Neural progenitor cell (in vitro differentiated cells): Measurements from ENCODE around the gene AP1B1. TPM values are rescaled to one million over a fixed set of nuclear protein-coding genes. Genes with fewer than 3 reads are reported as not detected.

ENCODE experiments used
- DNase-seq: peaks from one replicate; pipeline ENCODE4 v3.0.0-alpha.2; 2016; ENCODE audit warnings: low spot score
- H2AFZ ChIP-seq: fragments of 200-600 bp; sonication (generic); replicated peaks from 2 replicates; pipeline ENCODE4 v1.6.1; 2016; ENCODE audit warnings: antibody characterized with exemption
- H3F3A ChIP-seq: fragments of 200-600 bp; sonication (generic); 2 replicates; pipeline ENCODE4 v1.6.1; 2016; ENCODE audit warnings: antibody characterized with exemption, low read depth
- H3K27ac ChIP-seq: fragments of 200-600 bp; sonication (generic); 2 replicates; pipeline ENCODE4 v1.5.1; 2016; ENCODE audit warnings: mild to moderate bottlenecking
- H3K27me3 ChIP-seq: fragments of 200-600 bp; sonication (generic); 2 replicates; pipeline ENCODE4 v1.6.1; 2016; ENCODE audit warnings: mild to moderate bottlenecking, moderate library complexity
- H3K36me3 ChIP-seq: fragments of 200-600 bp; sonication (generic); 2 replicates; pipeline ENCODE4 v1.5.1; 2016
- H3K4me1 ChIP-seq: fragments of 200-600 bp; sonication (generic); 2 replicates; pipeline ENCODE4 v1.6.1; 2016; ENCODE audit warnings: mixed run types
- H3K4me2 ChIP-seq: fragments of 200-600 bp; sonication (generic); 2 replicates; pipeline ENCODE4 v1.6.1; 2016
- H3K4me3 ChIP-seq: fragments of 200-600 bp; sonication (generic); 2 replicates; pipeline ENCODE4 v1.5.1; 2016
- H3K79me2 ChIP-seq: fragments of 200-600 bp; sonication (generic); 2 replicates; pipeline ENCODE4 v1.6.1; 2016; ENCODE audit warnings: low read depth
- H3K9ac ChIP-seq: fragments of 200-600 bp; sonication (generic); 2 replicates; pipeline ENCODE4 v1.6.1; 2016
- H3K9me3 ChIP-seq: fragments of 200-600 bp; sonication (generic); 2 replicates; pipeline ENCODE4 v1.5.1; 2016; ENCODE audit warnings: low read depth
- H4K20me1 ChIP-seq: fragments of 200-600 bp; sonication (generic); 2 replicates; pipeline ENCODE4 v1.6.1; 2016; ENCODE audit warnings: low read depth
- H3K27ac Mint-ChIP-seq: 3 replicates; pipeline ENCODE4 v1.8.0; 2021; ENCODE audit warnings: mixed read lengths
- H3K27me3 Mint-ChIP-seq: 2 replicates; pipeline ENCODE4 v1.8.0; 2022; ENCODE audit warnings: low read depth, mild to moderate bottlenecking, inconsistent platforms, moderate library complexity, mixed read lengths; ENCODE audit not compliant: insufficient read depth
- H3K36me3 Mint-ChIP-seq: 3 replicates; pipeline ENCODE4 v1.8.0; 2021; ENCODE audit warnings: mixed read lengths
- H3K4me1 Mint-ChIP-seq: 3 replicates; pipeline ENCODE4 v1.8.0; 2021; ENCODE audit warnings: mixed read lengths
- H3K4me3 Mint-ChIP-seq: 3 replicates; pipeline ENCODE4 v1.8.0; 2021; ENCODE audit warnings: mild to moderate bottlenecking, moderate library complexity, mixed read lengths
- H3K9me3 Mint-ChIP-seq: 3 replicates; pipeline ENCODE4 v1.8.0; 2020; ENCODE audit warnings: mixed read lengths
- EZH2 ChIP-seq: fragments of 200-600 bp; sonication (generic); IDR thresholded peaks from 2 replicates; pipeline ENCODE4 v1.6.1; 2017; ENCODE audit warnings: antibody characterized with exemption, mild to moderate bottlenecking, moderate library complexity
- EZH2phosphoT487 ChIP-seq: fragments of 200-600 bp; sonication (generic); IDR thresholded peaks from 2 replicates; pipeline ENCODE4 v1.6.1; 2017; ENCODE audit warnings: antibody characterized with exemption
- total RNA-seq: library from RNA; depleted of rRNA; stranded (reverse); fragments of >200 nt; gene quantifications from 2 replicates; pipeline ENCODE4 v1.2.3, GENCODE V29; 2015; ENCODE audit warnings: low replicate concordance
- TF ChIP-seq, protein P1 (sequence below): fragments of 200-600 bp; sonication (generic); IDR thresholded peaks from 2 replicates; pipeline ENCODE4 v1.5.1; 2017; ENCODE audit warnings: antibody characterized with exemption, mild to moderate bottlenecking

The AP1B1 gene
- total RNA-seq, 1 donor from 2014 or later = 34.7 TPM

- Mint-ChIP-seq H3K27ac (peak overlapping the region; percentile 29), H3K4me1 (no peaks in the 10 kb centered on the region)
Measured at GRCh38 chr22:29325356-29325755, 63.0 kb downstream of the AP1B1 start.

GRCh38 chr22:29323641-29324040 is 64.7 kb downstream of the AP1B1 start:
- no peaks in the 10 kb centered on the region for H3K27me3 Mint-ChIP-seq
- TF ChIP-seq EZH2phosphoT487 = no peak
- TF ChIP-seq, protein P1, sequence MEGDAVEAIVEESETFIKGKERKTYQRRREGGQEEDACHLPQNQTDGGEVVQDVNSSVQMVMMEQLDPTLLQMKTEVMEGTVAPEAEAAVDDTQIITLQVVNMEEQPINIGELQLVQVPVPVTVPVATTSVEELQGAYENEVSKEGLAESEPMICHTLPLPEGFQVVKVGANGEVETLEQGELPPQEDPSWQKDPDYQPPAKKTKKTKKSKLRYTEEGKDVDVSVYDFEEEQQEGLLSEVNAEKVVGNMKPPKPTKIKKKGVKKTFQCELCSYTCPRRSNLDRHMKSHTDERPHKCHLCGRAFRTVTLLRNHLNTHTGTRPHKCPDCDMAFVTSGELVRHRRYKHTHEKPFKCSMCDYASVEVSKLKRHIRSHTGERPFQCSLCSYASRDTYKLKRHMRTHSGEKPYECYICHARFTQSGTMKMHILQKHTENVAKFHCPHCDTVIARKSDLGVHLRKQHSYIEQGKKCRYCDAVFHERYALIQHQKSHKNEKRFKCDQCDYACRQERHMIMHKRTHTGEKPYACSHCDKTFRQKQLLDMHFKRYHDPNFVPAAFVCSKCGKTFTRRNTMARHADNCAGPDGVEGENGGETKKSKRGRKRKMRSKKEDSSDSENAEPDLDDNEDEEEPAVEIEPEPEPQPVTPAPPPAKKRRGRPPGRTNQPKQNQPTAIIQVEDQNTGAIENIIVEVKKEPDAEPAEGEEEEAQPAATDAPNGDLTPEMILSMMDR = no peak

More at GRCh38 chr22:29325356-29325755, 63.0 kb downstream of the AP1B1 start:
- no peak for DNase-seq
- TF ChIP-seq, protein P1 = no peak
- Mint-ChIP-seq H3K9me3 (no peaks in the 10 kb centered on the region), H3K36me3 (peaks cover 7% of the 10 kb centered on the region), H3K27me3 (no peaks in the 10 kb centered on the region), H3K4me3 (no peak overlapping the region)
- Histone ChIP-seq H3K9me3 (no peaks in the 10 kb centered on the region), H3K36me3 (no peaks in the 10 kb centered on the region), H3F3A (peaks cover 5% of the 10 kb centered on the region), H3K27me3 (no peaks in the 10 kb centered on the region), H3K9ac (no peak overlapping the region), H4K20me1 (no peaks in the 10 kb centered on the region), H3K4me1 (no peaks in the 10 kb centered on the region), H3K4me2 (no peak overlapping the region), H3K4me3 (no peak overlapping the region), H3K27ac (no peak overlapping the region), H2AFZ (no peak overlapping the region), H3K79me2 (no peaks in the 10 kb centered on the region)

DNA sequence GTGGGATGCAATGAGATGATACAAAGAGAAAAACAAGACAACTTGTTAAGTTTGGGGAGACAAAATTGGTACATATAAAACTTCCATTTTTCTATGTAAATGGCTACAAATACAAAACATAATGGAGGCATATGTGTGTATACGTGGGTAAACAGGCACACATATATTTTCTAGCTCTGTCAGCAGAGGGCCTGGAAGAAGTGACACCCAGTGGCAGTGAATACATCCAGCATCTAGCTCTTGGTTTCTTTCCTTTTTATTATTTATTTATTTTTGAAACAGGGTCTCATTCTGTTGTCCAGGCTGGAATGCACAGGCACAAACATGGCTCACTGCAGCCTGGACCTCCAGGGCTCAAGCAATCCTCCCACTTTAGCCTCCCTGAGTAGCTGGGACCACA is 67.8 kb downstream of the AP1B1 start:
- Histone ChIP-seq H3K9me3 (no peaks in the 10 kb centered on the region), H3F3A (peaks cover 15% of the 10 kb centered on the region), H3K9ac (no peak overlapping the region), H2AFZ (no peak overlapping the region), H3K27me3 (peaks cover 25% of the 10 kb centered on the region), H3K4me2 (no peak overlapping the region), H3K4me1 (no peaks in the 10 kb centered on the region), H3K36me3 (no peaks in the 10 kb centered on the region), H4K20me1 (no peaks in the 10 kb centered on the region), H3K27ac (no peak overlapping the region), H3K79me2 (no peaks in the 10 kb centered on the region), H3K4me3 (no peak overlapping the region)
- Mint-ChIP-seq H3K36me3 (peaks cover 2% of the 10 kb centered on the region), H3K4me1 (peaks cover 3% of the 10 kb centered on the region), H3K27me3 (peaks cover 16% of the 10 kb centered on the region), H3K9me3 (no peaks in the 10 kb centered on the region), H3K4me3 (no peak overlapping the region), H3K27ac (no peak overlapping the region)
- no peak for DNase-seq
- TF ChIP-seq EZH2phosphoT487 = no peak
- no peak for TF ChIP-seq EZH2
- TF ChIP-seq, protein P1 = no peak

More at GRCh38 chr22:29323641-29324040, 64.7 kb downstream of the AP1B1 start:
- Histone ChIP-seq H3K79me2 (no peaks in the 10 kb centered on the region), H3K4me3 (no peak overlapping the region), H3K9me3 (no peaks in the 10 kb centered on the region), H3K27ac (no peak overlapping the region), H3K27me3 (no peaks in the 10 kb centered on the region), H3K4me2 (no peak overlapping the region), H3K36me3 (no peaks in the 10 kb centered on the region), H3F3A (peaks cover 5% of the 10 kb centered on the region), H4K20me1 (no peaks in the 10 kb centered on the region), H3K9ac (no peak overlapping the region), H2AFZ (no peak overlapping the region), H3K4me1 (no peaks in the 10 kb centered on the region)
- no peak for DNase-seq
- Mint-ChIP-seq H3K9me3 (no peaks in the 10 kb centered on the region), H3K4me1 (no peaks in the 10 kb centered on the region), H3K36me3 (peaks cover 4% of the 10 kb centered on the region), H3K27ac (no peak overlapping the region), H3K4me3 (no peak overlapping the region)
